ENCODE measurements around the gene BDKRB2.

The BDKRB2 gene

DNA sequence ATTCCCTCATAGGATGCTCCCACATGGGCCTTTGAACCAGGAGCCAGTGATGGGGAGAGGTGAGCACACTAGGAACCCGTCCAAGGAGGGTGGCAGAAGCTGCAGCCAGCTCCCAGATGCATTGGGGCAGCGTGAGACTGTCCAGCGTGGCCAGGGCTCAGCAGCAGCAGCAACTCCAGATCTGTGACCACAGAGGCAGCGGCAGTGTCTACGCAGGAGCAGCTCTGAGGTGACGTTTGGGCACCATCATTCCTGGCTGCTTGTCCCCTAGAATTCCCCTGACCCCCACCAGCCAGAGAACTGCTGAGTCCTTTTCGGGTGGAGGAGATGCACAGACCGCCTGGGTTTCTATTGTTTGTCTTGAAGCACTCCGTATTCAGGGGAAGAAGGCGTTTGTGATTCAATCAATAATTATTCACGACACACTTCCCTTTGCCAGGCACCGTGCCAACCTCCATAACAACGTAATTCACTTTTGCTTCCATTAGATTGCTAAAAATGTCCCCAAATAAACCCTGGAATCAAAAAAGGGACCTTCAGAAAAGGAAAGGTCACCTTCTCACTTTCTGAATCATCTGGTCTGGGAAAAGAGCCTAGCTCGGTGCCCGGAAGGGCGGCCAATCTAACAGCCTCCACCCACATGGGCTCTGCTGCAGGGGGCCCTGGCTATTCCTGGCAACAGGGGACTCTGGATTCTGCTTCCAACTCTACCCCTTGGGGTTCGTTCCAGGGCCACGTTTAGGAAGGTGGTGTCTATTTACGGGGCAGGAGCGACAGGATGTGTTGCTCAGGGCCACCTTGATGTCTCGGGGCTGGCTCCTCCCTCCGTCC lies 11.4 kb upstream of the BDKRB2 start:
- H3K27me3 ChIP-seq (replicated peaks; ENCODE audit: control insufficient read depth, insufficient read depth, low read length), result no peaks in the 10 kb centered on the region

GRCh38 chr14:96194262-96194656 lies 10.4 kb upstream of the BDKRB2 start:
- no peak for DNase-seq (ENCODE audit: low read depth)
- H3K4me3 ChIP-seq (ENCODE audit: low read length), result no peak overlapping the region
- no peaks in the 10 kb centered on the region for H3K27me3 ChIP-seq (replicated peaks; ENCODE audit: control insufficient read depth, insufficient read depth, low read length)

More for the DNA sequence above, 11.4 kb upstream of the BDKRB2 start:
- H3K9ac ChIP-seq (ENCODE audit: low read length), result no peak overlapping the region
- no peaks in the 10 kb centered on the region for H3K36me3 ChIP-seq (ENCODE audit: control insufficient read depth, insufficient read depth, low read length, severe bottlenecking)
- no peak for DNase-seq (ENCODE audit: low read depth)
- no peaks in the 10 kb centered on the region for H3K9me3 ChIP-seq (ENCODE audit: control insufficient read depth, low read length)
- no peak overlapping the region for H3K4me3 ChIP-seq (ENCODE audit: low read length)
- H3K4me1 ChIP-seq (ENCODE audit: control insufficient read depth, insufficient read depth, low read length), result no peaks in the 10 kb centered on the region

GRCh38 chr14:96194657-96195431 lies 9.8 kb upstream of the BDKRB2 start:
- H3K4me1 ChIP-seq (ENCODE audit: control insufficient read depth, insufficient read depth, low read length), result no peaks in the 10 kb centered on the region
- H3K9me3 ChIP-seq (ENCODE audit: control insufficient read depth, low read length), result no peaks in the 10 kb centered on the region
- no peaks in the 10 kb centered on the region for H3K36me3 ChIP-seq (ENCODE audit: control insufficient read depth, insufficient read depth, low read length, severe bottlenecking)
- no peak overlapping the region for H3K9ac ChIP-seq (ENCODE audit: low read length)
- no peaks in the 10 kb centered on the region for H3K27me3 ChIP-seq (replicated peaks; ENCODE audit: control insufficient read depth, insufficient read depth, low read length)
- peak; percentile 18 for DNase-seq (ENCODE audit: low read depth)
- H3K4me3 ChIP-seq (ENCODE audit: low read length), result no peak overlapping the region

More at GRCh38 chr14:96194262-96194656, 10.4 kb upstream of the BDKRB2 start:
- Histone ChIP-seq H3K36me3 (ENCODE audit: control insufficient read depth, insufficient read depth, low read length, severe bottlenecking) (no peaks in the 10 kb centered on the region), H3K9ac (ENCODE audit: low read length) (no peak overlapping the region), H3K9me3 (ENCODE audit: control insufficient read depth, low read length) (no peaks in the 10 kb centered on the region), H3K4me1 (ENCODE audit: control insufficient read depth, insufficient read depth, low read length) (no peaks in the 10 kb centered on the region)

GRCh38 chr14:96195441-96196081 lies 9.1 kb upstream of the BDKRB2 start:
- DNase-seq (ENCODE audit: low read depth), result no peak
- H3K4me1 ChIP-seq (ENCODE audit: control insufficient read depth, insufficient read depth, low read length), result no peaks in the 10 kb centered on the region
- no peak overlapping the region for H3K9ac ChIP-seq (ENCODE audit: low read length)

GRCh38 chr14:96197163-96197852 lies 7.3 kb upstream of the BDKRB2 start:
- H3K4me1 ChIP-seq (ENCODE audit: control insufficient read depth, insufficient read depth, low read length), result no peaks in the 10 kb centered on the region
- H3K9me3 ChIP-seq (ENCODE audit: control insufficient read depth, low read length), result no peaks in the 10 kb centered on the region
- DNase-seq (ENCODE audit: low read depth), result no peak
- no peaks in the 10 kb centered on the region for H3K36me3 ChIP-seq (ENCODE audit: control insufficient read depth, insufficient read depth, low read length, severe bottlenecking)
- H3K9ac ChIP-seq (ENCODE audit: low read length), result no peak overlapping the region
- no peak overlapping the region for H3K4me3 ChIP-seq (ENCODE audit: low read length)
- H3K27me3 ChIP-seq (replicated peaks; ENCODE audit: control insufficient read depth, insufficient read depth, low read length), result no peaks in the 10 kb centered on the region

More at GRCh38 chr14:96195441-96196081, 9.1 kb upstream of the BDKRB2 start:
- H3K4me3 ChIP-seq (ENCODE audit: low read length), result no peak overlapping the region
- no peaks in the 10 kb centered on the region for H3K27me3 ChIP-seq (replicated peaks; ENCODE audit: control insufficient read depth, insufficient read depth, low read length)
- H3K9me3 ChIP-seq (ENCODE audit: control insufficient read depth, low read length), result no peaks in the 10 kb centered on the region
- no peaks in the 10 kb centered on the region for H3K36me3 ChIP-seq (ENCODE audit: control insufficient read depth, insufficient read depth, low read length, severe bottlenecking)

- Histone ChIP-seq H3K27me3 (replicated peaks; ENCODE audit: control insufficient read depth, insufficient read depth, low read length) (no peaks in the 10 kb centered on the region), H3K4me3 (ENCODE audit: low read length) (no peak overlapping the region), H3K9ac (ENCODE audit: low read length) (no peak overlapping the region), H3K9me3 (ENCODE audit: control insufficient read depth, low read length) (no peaks in the 10 kb centered on the region), H3K4me1 (ENCODE audit: control insufficient read depth, insufficient read depth, low read length) (no peaks in the 10 kb centered on the region), H3K36me3 (ENCODE audit: control insufficient read depth, insufficient read depth, low read length, severe bottlenecking) (no peaks in the 10 kb centered on the region)
- DNase-seq (ENCODE audit: low read depth), result no peak
Observed at GRCh38 chr14:96197969-96198368, 6.7 kb upstream of the BDKRB2 start.

DNA sequence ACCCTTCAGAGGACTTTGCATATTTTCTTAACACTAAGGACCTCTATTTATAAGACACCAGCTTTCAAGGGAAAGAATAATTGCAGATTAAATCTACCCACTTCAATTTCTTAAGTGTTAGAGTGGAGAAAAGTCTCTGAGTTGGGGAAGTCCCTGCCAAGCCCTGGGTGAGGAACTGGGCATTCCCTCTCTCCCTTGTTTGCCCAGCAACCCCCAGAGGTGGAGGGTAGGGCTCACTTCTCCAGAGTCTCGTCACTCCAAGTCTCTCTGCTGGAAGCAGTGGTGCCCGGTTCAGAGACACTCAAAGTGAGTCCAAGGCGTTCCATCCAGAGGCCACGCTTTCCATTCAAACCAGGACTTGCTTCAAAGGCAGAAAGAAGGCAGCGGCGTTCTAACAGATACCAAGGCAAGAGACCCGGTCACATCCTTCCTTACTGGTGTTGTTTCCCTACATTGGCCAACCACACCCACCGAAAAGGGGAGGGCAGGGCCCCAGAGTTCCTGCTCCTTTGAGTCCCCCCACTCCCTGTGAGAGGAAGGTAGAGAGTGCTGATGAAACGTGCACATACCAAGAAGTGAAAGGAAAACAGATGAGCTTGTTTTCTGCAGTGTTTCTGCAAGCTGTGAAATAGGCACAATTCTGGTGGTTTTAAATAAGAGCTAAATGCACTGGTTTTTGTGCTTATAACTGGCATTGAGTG lies 6.1 kb upstream of the BDKRB2 start:
- Histone ChIP-seq H3K27me3 (replicated peaks; ENCODE audit: control insufficient read depth, insufficient read depth, low read length) (no peaks in the 10 kb centered on the region), H3K9ac (ENCODE audit: low read length) (no peak overlapping the region), H3K4me1 (ENCODE audit: control insufficient read depth, insufficient read depth, low read length) (no peaks in the 10 kb centered on the region), H3K9me3 (ENCODE audit: control insufficient read depth, low read length) (no peaks in the 10 kb centered on the region), H3K4me3 (ENCODE audit: low read length) (no peak overlapping the region), H3K36me3 (ENCODE audit: control insufficient read depth, insufficient read depth, low read length, severe bottlenecking) (no peaks in the 10 kb centered on the region)
- no peak for DNase-seq (ENCODE audit: low read depth)

DNA sequence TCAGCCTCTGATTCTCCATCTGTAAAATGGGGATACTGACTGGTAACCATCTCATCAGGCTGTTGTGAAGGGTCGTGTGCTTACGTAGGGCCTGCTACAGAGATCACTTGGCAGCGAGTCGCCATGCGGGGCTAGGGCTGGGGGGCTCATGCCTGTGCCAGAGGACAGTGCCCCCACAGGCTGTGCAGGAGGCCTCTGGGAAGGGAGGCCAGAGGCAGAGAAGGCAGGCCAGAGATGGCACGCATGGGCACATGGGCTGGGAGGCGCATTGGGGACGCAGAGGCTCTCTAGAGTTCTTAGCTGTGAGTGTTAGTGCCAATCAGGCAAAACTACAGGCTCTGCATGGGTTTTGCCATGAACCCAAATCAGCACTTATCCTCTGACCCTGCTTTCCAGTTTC lies 3.5 kb upstream of the BDKRB2 start:
- Histone ChIP-seq H3K4me3 (ENCODE audit: low read length) (no peak overlapping the region), H3K9ac (ENCODE audit: low read length) (no peak overlapping the region), H3K9me3 (ENCODE audit: control insufficient read depth, low read length) (no peaks in the 10 kb centered on the region), H3K27me3 (replicated peaks; ENCODE audit: control insufficient read depth, insufficient read depth, low read length) (no peaks in the 10 kb centered on the region), H3K36me3 (ENCODE audit: control insufficient read depth, insufficient read depth, low read length, severe bottlenecking) (no peaks in the 10 kb centered on the region), H3K4me1 (ENCODE audit: control insufficient read depth, insufficient read depth, low read length) (peaks cover 20% of the 10 kb centered on the region)
- DNase-seq (ENCODE audit: low read depth), result no peak

GRCh38 chr14:96201965-96202364 lies 2.7 kb upstream of the BDKRB2 start:
- peaks cover 24% of the 10 kb centered on the region for H3K4me1 ChIP-seq (ENCODE audit: control insufficient read depth, insufficient read depth, low read length)
- H3K9me3 ChIP-seq (ENCODE audit: control insufficient read depth, low read length), result no peaks in the 10 kb centered on the region
- no peaks in the 10 kb centered on the region for H3K27me3 ChIP-seq (replicated peaks; ENCODE audit: control insufficient read depth, insufficient read depth, low read length)
- no peaks in the 10 kb centered on the region for H3K36me3 ChIP-seq (ENCODE audit: control insufficient read depth, insufficient read depth, low read length, severe bottlenecking)
- no peak overlapping the region for H3K4me3 ChIP-seq (ENCODE audit: low read length)
- DNase-seq (ENCODE audit: low read depth), result no peak
- H3K9ac ChIP-seq (ENCODE audit: low read length), result no peak overlapping the region

- DNase-seq (ENCODE audit: low read depth), result no peak
- Histone ChIP-seq H3K4me3 (ENCODE audit: low read length) (no peak overlapping the region), H3K36me3 (ENCODE audit: control insufficient read depth, insufficient read depth, low read length, severe bottlenecking) (no peaks in the 10 kb centered on the region), H3K4me1 (ENCODE audit: control insufficient read depth, insufficient read depth, low read length) (peaks cover 24% of the 10 kb centered on the region), H3K9ac (ENCODE audit: low read length) (no peak overlapping the region), H3K9me3 (ENCODE audit: control insufficient read depth, low read length) (no peaks in the 10 kb centered on the region), H3K27me3 (replicated peaks; ENCODE audit: control insufficient read depth, insufficient read depth, low read length) (no peaks in the 10 kb centered on the region)
Observed at GRCh38 chr14:96202441-96203094, 2.1 kb upstream of the BDKRB2 start.
